Peyer's patch (tissue), 4 donors: Measurements from ENCODE around the gene SZT2.

Experiments
- CTCF ChIP-seq, 6 experiments: fragments of 450-650 bp in 4 of 6; fragments of 200-600 bp in 2 of 6; sonication (generic) in 1 of 6; IDR thresholded peaks; one replicate each; pipeline ENCODE4 v1.5.1; 2017 to 2019; ENCODE audit warnings: antibody characterized with exemption in 6 of 6, mild to moderate bottlenecking in 3 of 6, moderate library complexity in 1 of 6
- POLR2A ChIP-seq, 2 donors: fragments of 450-650 bp; IDR thresholded peaks; one replicate each; pipeline ENCODE4 v1.5.1; 2017; ENCODE audit warnings: antibody characterized with exemption in 2 of 2, mild to moderate bottlenecking in 2 of 2, moderate library complexity in 2 of 2

GRCh38 chr1:43348343-43348808, 41.3 kb upstream of the SZT2 start:
- TF ChIP-seq POLR2A (IDR thresholded peaks at IDR 0.05) (no peak), CTCF (IDR thresholded peaks at IDR 0.05) (no peak)
